DOHH2 (cell line): Measurements from ENCODE around the gene OR10Z1.

ENCODE experiments used
- H3F3A ChIP-seq: fragments of 200-600 bp; sonication (generic), shearing (Covaris generic); 2 replicates; pipeline ENCODE4 v1.6.0; 2016; ENCODE audit warnings: antibody characterized with exemption, mild to moderate bottlenecking; ENCODE audit not compliant: control insufficient read depth, insufficient read depth
- H3K27ac ChIP-seq: fragments of 200-600 bp; sonication (generic); 2 replicates; pipeline ENCODE4 v1.5.1; 2014; ENCODE audit warnings: low read depth, mild to moderate bottlenecking, low read length, moderate library complexity
- H3K27me3 ChIP-seq: fragments of 200-600 bp; sonication (generic); 2 replicates; pipeline ENCODE4 v1.6.1; 2014; ENCODE audit warnings: mild to moderate bottlenecking, low read length, mixed read lengths; ENCODE audit not compliant: control insufficient read depth
- H3K36me3 ChIP-seq: fragments of 200-600 bp; sonication (generic); 2 replicates; pipeline ENCODE4 v1.6.1; 2014; ENCODE audit warnings: mild to moderate bottlenecking, low read length, moderate library complexity, mixed read lengths; ENCODE audit not compliant: control insufficient read depth
- H3K4me1 ChIP-seq: fragments of 200-600 bp; sonication (generic); 2 replicates; pipeline ENCODE4 v1.6.1; 2014; ENCODE audit warnings: mild to moderate bottlenecking, low read length, mixed read lengths; ENCODE audit not compliant: control insufficient read depth
- H3K4me2 ChIP-seq: fragments of 200-600 bp; sonication (generic); 2 replicates; pipeline ENCODE4 v1.6.0; 2014; ENCODE audit warnings: mild to moderate bottlenecking, low read length, moderate library complexity
- H3K4me3 ChIP-seq: fragments of 200-600 bp; sonication (generic); 2 replicates; pipeline ENCODE4 v1.5.1; 2014; ENCODE audit warnings: mild to moderate bottlenecking, low read length, mixed read lengths
- H3K79me2 ChIP-seq: fragments of 200-600 bp; sonication (generic); 2 replicates; pipeline ENCODE4 v1.6.1; 2014; ENCODE audit warnings: mild to moderate bottlenecking, low read length, mixed read lengths; ENCODE audit not compliant: control insufficient read depth
- H3K9me2 ChIP-seq: fragments of 200-600 bp; sonication (generic); replicated peaks from 2 replicates; pipeline ENCODE4 v1.6.1; 2014; ENCODE audit warnings: mild to moderate bottlenecking, low read length, mixed read lengths; ENCODE audit not compliant: control insufficient read depth
- H3K9me3 ChIP-seq: fragments of 200-600 bp; sonication (generic); 2 replicates; pipeline ENCODE4 v1.6.1; 2014; ENCODE audit warnings: antibody characterized with exemption, low read length, mixed read lengths; ENCODE audit not compliant: control insufficient read depth, insufficient read depth
- H4K20me1 ChIP-seq: fragments of 200-600 bp; sonication (generic); 2 replicates; pipeline ENCODE4 v1.6.0; 2014; ENCODE audit warnings: low read depth, mild to moderate bottlenecking, antibody characterized with exemption, low read length, moderate library complexity; ENCODE audit not compliant: control insufficient read depth, insufficient read depth
- EZH2phosphoT487 ChIP-seq: fragments of 200-600 bp; sonication (generic); IDR thresholded peaks from 2 replicates; pipeline ENCODE4 v1.6.1; 2017; ENCODE audit warnings: borderline replicate concordance, mild to moderate bottlenecking, antibody characterized with exemption, low read length, moderate library complexity, mixed read lengths
- TF ChIP-seq, protein P1 (sequence below): fragments of 200-600 bp; sonication (generic); IDR thresholded peaks from one replicate; pipeline ENCODE4 v1.5.1; 2014; ENCODE audit warnings: antibody characterized with exemption, mild to moderate bottlenecking, low read depth, low read length; ENCODE audit not compliant: poor library complexity, severe bottlenecking

OR10Z1 gene

DNA sequence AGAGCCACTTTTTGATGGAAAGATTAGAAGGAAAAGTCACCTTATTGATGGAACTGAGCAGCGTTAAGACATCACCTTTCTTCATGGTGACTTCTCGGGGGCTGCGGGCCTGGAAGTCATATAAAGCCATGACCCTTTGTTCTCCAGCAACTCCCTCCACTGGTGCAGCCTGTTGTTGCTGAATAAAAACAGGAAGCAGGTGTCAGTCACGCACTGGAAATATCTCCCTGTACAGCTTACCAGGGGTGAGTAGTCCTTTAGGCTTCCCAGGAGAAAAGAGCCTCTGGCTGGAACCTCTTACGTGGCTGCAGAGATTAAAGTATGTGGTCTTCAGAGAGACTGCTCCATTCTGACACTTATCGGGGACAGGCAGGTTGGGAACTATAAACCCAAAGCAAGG is 49.5 kb downstream of the OR10Z1 start:
- no peaks in the 10 kb centered on the region for H3K9me2 ChIP-seq
- H3F3A ChIP-seq, result no peaks in the 10 kb centered on the region
- no peaks in the 10 kb centered on the region for H4K20me1 ChIP-seq
- H3K27ac ChIP-seq, result no peak overlapping the region
- H3K4me1 ChIP-seq, result peaks cover 8% of the 10 kb centered on the region
- H3K36me3 ChIP-seq, result no peaks in the 10 kb centered on the region
- peaks cover 3% of the 10 kb centered on the region; the same call in 1 of the 2 replicates for H3K27me3 ChIP-seq
- peak overlapping the region; percentile 39 for H3K4me2 ChIP-seq
- H3K4me3 ChIP-seq, result no peak overlapping the region
- no peaks in the 10 kb centered on the region for H3K79me2 ChIP-seq
- no peaks in the 10 kb centered on the region for H3K9me3 ChIP-seq
- TF ChIP-seq, protein P1, sequence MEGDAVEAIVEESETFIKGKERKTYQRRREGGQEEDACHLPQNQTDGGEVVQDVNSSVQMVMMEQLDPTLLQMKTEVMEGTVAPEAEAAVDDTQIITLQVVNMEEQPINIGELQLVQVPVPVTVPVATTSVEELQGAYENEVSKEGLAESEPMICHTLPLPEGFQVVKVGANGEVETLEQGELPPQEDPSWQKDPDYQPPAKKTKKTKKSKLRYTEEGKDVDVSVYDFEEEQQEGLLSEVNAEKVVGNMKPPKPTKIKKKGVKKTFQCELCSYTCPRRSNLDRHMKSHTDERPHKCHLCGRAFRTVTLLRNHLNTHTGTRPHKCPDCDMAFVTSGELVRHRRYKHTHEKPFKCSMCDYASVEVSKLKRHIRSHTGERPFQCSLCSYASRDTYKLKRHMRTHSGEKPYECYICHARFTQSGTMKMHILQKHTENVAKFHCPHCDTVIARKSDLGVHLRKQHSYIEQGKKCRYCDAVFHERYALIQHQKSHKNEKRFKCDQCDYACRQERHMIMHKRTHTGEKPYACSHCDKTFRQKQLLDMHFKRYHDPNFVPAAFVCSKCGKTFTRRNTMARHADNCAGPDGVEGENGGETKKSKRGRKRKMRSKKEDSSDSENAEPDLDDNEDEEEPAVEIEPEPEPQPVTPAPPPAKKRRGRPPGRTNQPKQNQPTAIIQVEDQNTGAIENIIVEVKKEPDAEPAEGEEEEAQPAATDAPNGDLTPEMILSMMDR, result no peak
- no peak for TF ChIP-seq EZH2phosphoT487
